ENCODE measurements around the gene FECH.

DNA sequence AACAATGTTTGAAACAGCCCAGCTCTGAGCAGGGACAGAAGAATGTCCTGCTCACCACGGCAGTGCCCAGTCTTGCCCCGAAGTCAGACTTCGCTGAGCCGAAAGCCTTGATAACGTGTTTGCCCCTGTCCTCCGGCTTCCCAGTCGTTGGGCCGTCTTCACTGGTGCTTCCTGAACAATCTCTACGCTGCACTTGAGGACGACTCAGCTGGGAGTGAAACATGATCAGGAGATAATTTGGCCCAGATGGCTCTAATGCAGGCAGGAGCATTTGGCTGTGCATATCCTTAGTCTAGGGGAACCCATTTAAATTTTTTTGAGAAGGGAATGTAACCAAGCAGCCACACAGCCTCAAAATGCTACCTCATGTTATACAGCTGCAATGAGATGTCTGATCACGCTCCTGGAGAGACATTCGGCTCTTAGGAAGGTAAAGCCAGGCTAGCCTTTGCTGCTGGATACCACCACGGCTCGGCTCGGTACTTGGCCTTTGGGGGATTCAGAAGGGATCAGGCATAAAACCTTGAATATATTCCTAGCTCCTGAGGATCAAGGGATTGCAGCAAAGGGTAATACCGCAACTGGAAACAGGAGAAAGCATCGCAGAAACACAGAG lies 43.6 kb downstream of the FECH start:
- TF ChIP-seq ZBTB1 (tag by site-specific recombination; IDR thresholded peaks at IDR 0.05) = no peak
- no peak for TF ChIP-seq ZBTB8A (tag by site-specific recombination; IDR thresholded peaks at IDR 0.05)
- TF ChIP-seq, protein P1, sequence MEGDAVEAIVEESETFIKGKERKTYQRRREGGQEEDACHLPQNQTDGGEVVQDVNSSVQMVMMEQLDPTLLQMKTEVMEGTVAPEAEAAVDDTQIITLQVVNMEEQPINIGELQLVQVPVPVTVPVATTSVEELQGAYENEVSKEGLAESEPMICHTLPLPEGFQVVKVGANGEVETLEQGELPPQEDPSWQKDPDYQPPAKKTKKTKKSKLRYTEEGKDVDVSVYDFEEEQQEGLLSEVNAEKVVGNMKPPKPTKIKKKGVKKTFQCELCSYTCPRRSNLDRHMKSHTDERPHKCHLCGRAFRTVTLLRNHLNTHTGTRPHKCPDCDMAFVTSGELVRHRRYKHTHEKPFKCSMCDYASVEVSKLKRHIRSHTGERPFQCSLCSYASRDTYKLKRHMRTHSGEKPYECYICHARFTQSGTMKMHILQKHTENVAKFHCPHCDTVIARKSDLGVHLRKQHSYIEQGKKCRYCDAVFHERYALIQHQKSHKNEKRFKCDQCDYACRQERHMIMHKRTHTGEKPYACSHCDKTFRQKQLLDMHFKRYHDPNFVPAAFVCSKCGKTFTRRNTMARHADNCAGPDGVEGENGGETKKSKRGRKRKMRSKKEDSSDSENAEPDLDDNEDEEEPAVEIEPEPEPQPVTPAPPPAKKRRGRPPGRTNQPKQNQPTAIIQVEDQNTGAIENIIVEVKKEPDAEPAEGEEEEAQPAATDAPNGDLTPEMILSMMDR (tag by site-specific recombination; IDR thresholded peaks at IDR 0.05) = no peak
- TF ChIP-seq ZNF792 (tag by site-specific recombination; IDR thresholded peaks at IDR 0.05) = no peak
- TF ChIP-seq, protein P2, sequence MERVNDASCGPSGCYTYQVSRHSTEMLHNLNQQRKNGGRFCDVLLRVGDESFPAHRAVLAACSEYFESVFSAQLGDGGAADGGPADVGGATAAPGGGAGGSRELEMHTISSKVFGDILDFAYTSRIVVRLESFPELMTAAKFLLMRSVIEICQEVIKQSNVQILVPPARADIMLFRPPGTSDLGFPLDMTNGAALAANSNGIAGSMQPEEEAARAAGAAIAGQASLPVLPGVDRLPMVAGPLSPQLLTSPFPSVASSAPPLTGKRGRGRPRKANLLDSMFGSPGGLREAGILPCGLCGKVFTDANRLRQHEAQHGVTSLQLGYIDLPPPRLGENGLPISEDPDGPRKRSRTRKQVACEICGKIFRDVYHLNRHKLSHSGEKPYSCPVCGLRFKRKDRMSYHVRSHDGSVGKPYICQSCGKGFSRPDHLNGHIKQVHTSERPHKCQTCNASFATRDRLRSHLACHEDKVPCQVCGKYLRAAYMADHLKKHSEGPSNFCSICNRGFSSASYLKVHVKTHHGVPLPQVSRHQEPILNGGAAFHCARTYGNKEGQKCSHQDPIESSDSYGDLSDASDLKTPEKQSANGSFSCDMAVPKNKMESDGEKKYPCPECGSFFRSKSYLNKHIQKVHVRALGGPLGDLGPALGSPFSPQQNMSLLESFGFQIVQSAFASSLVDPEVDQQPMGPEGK (tag by site-specific recombination; IDR thresholded peaks at IDR 0.05) = no peak
- TF ChIP-seq, protein P3, sequence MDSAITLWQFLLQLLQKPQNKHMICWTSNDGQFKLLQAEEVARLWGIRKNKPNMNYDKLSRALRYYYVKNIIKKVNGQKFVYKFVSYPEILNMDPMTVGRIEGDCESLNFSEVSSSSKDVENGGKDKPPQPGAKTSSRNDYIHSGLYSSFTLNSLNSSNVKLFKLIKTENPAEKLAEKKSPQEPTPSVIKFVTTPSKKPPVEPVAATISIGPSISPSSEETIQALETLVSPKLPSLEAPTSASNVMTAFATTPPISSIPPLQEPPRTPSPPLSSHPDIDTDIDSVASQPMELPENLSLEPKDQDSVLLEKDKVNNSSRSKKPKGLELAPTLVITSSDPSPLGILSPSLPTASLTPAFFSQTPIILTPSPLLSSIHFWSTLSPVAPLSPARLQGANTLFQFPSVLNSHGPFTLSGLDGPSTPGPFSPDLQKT (IDR thresholded peaks at IDR 0.05; ENCODE audit: borderline replicate concordance, low read depth, low read length) = no peak
- TF ChIP-seq, protein P4, sequence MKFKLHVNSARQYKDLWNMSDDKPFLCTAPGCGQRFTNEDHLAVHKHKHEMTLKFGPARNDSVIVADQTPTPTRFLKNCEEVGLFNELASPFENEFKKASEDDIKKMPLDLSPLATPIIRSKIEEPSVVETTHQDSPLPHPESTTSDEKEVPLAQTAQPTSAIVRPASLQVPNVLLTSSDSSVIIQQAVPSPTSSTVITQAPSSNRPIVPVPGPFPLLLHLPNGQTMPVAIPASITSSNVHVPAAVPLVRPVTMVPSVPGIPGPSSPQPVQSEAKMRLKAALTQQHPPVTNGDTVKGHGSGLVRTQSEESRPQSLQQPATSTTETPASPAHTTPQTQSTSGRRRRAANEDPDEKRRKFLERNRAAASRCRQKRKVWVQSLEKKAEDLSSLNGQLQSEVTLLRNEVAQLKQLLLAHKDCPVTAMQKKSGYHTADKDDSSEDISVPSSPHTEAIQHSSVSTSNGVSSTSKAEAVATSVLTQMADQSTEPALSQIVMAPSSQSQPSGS (tag by site-specific recombination; IDR thresholded peaks at IDR 0.05; ENCODE audit: low read depth) = no peak
- TF ChIP-seq ZNF777 (tag by site-specific recombination; IDR thresholded peaks at IDR 0.05; ENCODE audit: borderline replicate concordance) = no peak
- TF ChIP-seq ZNF292 (tag by site-specific recombination; IDR thresholded peaks at IDR 0.05; ENCODE audit: borderline replicate concordance, low read depth) = no peak
- no peak for TF ChIP-seq ZNF202 (tag by site-specific recombination; IDR thresholded peaks at IDR 0.05; ENCODE audit: borderline replicate concordance)
- TF ChIP-seq YY1 (tag by site-specific recombination; IDR thresholded peaks at IDR 0.05) = no peak
- TF ChIP-seq SALL2 (tag by site-specific recombination; IDR thresholded peaks at IDR 0.05; ENCODE audit: borderline replicate concordance) = no peak
- TF ChIP-seq ZNF555 (tag by site-specific recombination; conservative IDR thresholded peaks at IDR 0.05) = no peak
- TF ChIP-seq ZNF549 (tag by site-specific recombination; IDR thresholded peaks at IDR 0.05) = no peak
